KBM-7 (cell line): Measurements from ENCODE around the gene OR2T27.
"Not testable (repeated sequence)": the region's sequence is repeated elsewhere in the genome, so short reads cannot be mapped to it uniquely, and the experiment has no call there.

ENCODE experiments used
- DNase-seq: peaks from one replicate; pipeline ENCODE4 v3.0.0-alpha.2; 2015
- in situ Hi-C: fragments of 300-500 bp; cut with MboI; formaldehyde crosslinking; loops from 2 replicates; pipeline ENCODE4 v1.14.3; 2020; ENCODE audit warnings: low sequenced_read_pairs, low pct_unique_long_range_greater_than_20kb, mixed read lengths

Gene OR2T27

GRCh38 chr1:248642971-248643651, 12.2 kb downstream of the OR2T27 start:
- DNase-seq, in situ Hi-C loops: not testable (repeated sequence)

- DNase-seq, in situ Hi-C loops: not testable (repeated sequence)
These were observed 13.7 kb downstream of the OR2T27 start for GRCh38 chr1:248641583-248641982.

- in situ Hi-C loops, DNase-seq: not testable (repeated sequence)
These were observed 14.4 kb downstream of the OR2T27 start for GRCh38 chr1:248640906-248641305.

- DNase-seq, in situ Hi-C loops: not testable (repeated sequence)
These were observed 15.7 kb downstream of the OR2T27 start for GRCh38 chr1:248639652-248640051.

- in situ Hi-C loops, DNase-seq: not testable (repeated sequence)
These were observed 18.7 kb downstream of the OR2T27 start for GRCh38 chr1:248636612-248637011.

GRCh38 chr1:248634991-248635390, 20.3 kb downstream of the OR2T27 start, which contains the start of gene OR2T11:
OR2T11 (minus strand) TSS chr1:248635091; CDS start chr1:248627128, 7,963 bp downstream.
- DNase-seq, in situ Hi-C loops: not testable (repeated sequence)

GRCh38 chr1:248631354-248632008, 23.8 kb downstream of the OR2T27 start:
- in situ Hi-C loops = no loop called here
- no peak for DNase-seq

GRCh38 chr1:248630551-248630950, 24.8 kb downstream of the OR2T27 start:
- in situ Hi-C loops = no loop called here
- no peak for DNase-seq

- DNase-seq = no peak
- in situ Hi-C loops = no loop called here
These were observed 27.1 kb downstream of the OR2T27 start for GRCh38 chr1:248627971-248628844.

GRCh38 chr1:248625971-248626370, 29.4 kb downstream of the OR2T27 start:
- DNase-seq = no peak
- in situ Hi-C loops = no loop called here

- in situ Hi-C loops = no loop called here
- DNase-seq = no peak
These were observed 30.2 kb downstream of the OR2T27 start for GRCh38 chr1:248625166-248625565.

GRCh38 chr1:248622570-248623001, 32.7 kb downstream of the OR2T27 start:
- DNase-seq = peak; percentile 37
- in situ Hi-C loops = no loop called here

GRCh38 chr1:248621770-248622169, 33.6 kb downstream of the OR2T27 start:
- DNase-seq = no peak
- in situ Hi-C loops = no loop called here

GRCh38 chr1:248618878-248619277, 36.5 kb downstream of the OR2T27 start:
- no peak for DNase-seq
- in situ Hi-C loops = no loop called here

GRCh38 chr1:248618119-248618518, 37.2 kb downstream of the OR2T27 start:
- no peak for DNase-seq
- in situ Hi-C loops = no loop called here

GRCh38 chr1:248613742-248614141, 41.6 kb downstream of the OR2T27 start:
- no peak for DNase-seq
- in situ Hi-C loops = no loop called here

- in situ Hi-C loops = no loop called here
- no peak for DNase-seq
These were observed 43.4 kb downstream of the OR2T27 start for GRCh38 chr1:248611883-248612414.

- DNase-seq = no peak
- in situ Hi-C loops = no loop called here
These were observed 45.0 kb downstream of the OR2T27 start for GRCh38 chr1:248610301-248610700.
